Measurements from ENCODE around the gene ACOX2.

GRCh38 chr3:58564054-58564453, 27.1 kb upstream of the ACOX2 start:
- TF ChIP-seq, protein P1, sequence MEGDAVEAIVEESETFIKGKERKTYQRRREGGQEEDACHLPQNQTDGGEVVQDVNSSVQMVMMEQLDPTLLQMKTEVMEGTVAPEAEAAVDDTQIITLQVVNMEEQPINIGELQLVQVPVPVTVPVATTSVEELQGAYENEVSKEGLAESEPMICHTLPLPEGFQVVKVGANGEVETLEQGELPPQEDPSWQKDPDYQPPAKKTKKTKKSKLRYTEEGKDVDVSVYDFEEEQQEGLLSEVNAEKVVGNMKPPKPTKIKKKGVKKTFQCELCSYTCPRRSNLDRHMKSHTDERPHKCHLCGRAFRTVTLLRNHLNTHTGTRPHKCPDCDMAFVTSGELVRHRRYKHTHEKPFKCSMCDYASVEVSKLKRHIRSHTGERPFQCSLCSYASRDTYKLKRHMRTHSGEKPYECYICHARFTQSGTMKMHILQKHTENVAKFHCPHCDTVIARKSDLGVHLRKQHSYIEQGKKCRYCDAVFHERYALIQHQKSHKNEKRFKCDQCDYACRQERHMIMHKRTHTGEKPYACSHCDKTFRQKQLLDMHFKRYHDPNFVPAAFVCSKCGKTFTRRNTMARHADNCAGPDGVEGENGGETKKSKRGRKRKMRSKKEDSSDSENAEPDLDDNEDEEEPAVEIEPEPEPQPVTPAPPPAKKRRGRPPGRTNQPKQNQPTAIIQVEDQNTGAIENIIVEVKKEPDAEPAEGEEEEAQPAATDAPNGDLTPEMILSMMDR (conservative IDR thresholded peaks at IDR 0.05; ENCODE audit: low read length), result no peak
- no peak for TF ChIP-seq EZH2phosphoT487 (IDR thresholded peaks at IDR 0.05; ENCODE audit: borderline replicate concordance)
